Hematopoietic multipotent progenitor cell (in vitro differentiated cells): ENCODE measurements around the gene GFRAL. TPM values are rescaled to one million over a fixed set of nuclear protein-coding genes. Genes with fewer than 3 reads are reported as not detected.
A peak's percentile ranks its signal among the peaks of the same experiment; 100 is the strongest.

Source experiments
- DNase-seq, 3 donors: peaks; one replicate each; pipeline ENCODE4 v3.0.0-alpha.2; 2011 to 2015; ENCODE audit warnings: low read depth in 2 of 3, low spot score in 2 of 3
- total RNA-seq: library from RNA; depleted of rRNA; stranded (reverse); fragments of >200 nt; gene quantifications from one replicate; pipeline ENCODE4 v1.2.3, GENCODE V29; 2012

The GFRAL gene
- total RNA-seq, 1 donor, result not detected

DNA sequence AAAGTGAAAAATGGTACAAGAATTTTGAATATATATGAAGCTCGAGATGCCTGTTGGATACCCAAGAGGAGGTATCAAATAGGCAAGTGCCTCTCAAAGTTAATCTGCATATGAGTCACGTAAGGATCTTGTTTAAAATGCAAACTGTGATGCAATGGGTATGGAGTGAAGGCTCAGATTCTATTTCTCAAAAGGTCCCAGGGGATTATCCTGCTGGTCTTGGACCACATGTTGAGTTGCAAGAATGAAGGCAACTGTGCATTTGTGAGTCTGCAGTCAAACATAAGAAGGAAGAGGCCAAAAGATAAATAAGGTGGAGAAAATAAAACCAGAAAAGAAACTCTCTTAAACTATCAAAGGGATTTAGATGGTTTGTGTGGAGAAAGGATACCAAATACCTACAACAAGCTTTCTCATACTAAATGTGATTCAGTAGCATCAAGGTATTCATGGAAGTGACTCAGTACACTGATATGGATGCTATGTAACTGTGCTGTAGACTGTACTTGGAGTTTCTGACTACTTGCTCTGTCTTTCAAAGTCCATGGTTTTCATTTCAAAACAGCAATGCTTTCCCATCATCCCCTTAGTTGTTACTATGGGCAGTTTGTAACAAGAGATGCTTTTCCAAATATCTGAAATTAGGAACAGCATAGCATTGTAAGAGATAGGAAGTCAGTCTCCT is 106.3 kb downstream of the GFRAL start:
- DNase-seq, result no peak

DNA sequence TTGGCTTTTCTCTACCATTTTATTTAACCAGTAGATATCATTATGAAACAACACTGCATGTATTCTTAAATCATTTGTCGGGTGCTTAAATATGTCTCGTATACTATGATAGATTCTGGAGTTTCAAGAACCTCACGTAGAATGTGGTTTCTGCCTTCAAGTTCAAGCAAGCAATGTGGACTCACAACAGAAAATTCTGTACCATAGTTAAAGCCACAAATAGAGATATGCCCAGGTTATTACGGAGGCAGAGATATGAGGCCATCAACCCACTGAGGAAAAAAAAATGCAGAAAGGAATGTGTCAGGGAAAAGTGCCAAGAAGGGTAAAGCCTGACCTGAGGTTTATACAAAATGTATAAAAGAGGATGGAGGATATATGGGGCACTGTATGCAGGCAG is 109.9 kb downstream of the GFRAL start:
- DNase-seq, result no peak

DNA sequence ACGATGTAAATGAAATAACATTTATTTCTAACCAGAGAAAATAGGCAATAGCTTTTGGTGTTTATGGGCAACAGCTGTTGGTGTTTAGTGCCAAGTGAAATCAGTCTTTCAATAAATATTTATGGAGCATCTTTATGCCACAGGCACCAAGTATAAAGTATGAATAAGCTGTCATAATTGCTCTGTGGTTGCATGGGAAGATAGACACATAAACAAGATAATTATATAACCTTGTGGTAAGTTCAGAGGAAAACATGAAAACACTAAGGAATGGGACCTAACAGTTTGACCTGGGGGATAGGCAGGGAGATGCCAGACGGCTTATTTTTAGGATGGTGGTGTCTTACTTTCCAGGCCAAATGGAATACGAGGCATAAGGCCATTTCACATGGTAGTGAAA is 110.9 kb downstream of the GFRAL start:
- no peak for DNase-seq

DNA sequence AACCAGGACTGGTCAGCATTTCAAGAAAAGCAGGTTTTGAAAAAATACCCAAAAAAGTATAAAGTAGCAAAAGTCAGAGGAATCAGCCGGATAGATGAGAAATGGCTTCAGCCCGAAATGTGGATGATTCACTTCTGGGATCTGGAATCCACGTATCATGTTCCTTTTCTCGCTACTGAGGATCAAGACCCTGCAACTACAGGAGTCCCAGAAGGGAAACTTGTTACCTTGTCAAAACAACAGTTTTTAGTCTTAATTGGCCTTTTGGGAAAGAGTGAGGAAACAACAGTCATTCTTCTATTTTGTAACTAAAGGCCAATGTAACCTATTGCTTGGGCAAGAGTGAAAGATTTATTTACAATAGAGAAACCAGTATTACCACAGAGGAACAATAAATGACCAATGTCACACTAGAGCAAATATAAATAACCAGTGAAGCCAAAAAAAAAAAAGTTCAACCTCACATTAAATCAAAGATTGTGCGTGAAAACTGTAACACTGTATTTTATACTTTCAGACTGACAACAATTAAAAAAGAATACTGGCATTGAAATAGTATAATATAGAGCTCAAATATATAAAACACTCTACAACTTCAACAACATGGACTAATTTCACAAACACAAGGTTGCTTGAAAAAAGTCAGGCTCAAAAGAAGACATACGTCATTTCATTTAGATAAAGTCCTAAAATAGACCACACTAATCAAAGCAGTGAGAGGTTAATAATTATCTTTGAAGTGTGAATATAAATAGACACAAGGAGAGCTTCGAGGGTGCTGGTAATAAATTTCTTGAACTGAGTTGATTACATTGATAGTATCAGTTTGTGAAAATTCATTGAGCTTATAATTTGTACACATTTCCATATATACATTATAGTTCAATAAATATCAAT is 116.2 kb downstream of the GFRAL start:
- DNase-seq, result no peak

DNA sequence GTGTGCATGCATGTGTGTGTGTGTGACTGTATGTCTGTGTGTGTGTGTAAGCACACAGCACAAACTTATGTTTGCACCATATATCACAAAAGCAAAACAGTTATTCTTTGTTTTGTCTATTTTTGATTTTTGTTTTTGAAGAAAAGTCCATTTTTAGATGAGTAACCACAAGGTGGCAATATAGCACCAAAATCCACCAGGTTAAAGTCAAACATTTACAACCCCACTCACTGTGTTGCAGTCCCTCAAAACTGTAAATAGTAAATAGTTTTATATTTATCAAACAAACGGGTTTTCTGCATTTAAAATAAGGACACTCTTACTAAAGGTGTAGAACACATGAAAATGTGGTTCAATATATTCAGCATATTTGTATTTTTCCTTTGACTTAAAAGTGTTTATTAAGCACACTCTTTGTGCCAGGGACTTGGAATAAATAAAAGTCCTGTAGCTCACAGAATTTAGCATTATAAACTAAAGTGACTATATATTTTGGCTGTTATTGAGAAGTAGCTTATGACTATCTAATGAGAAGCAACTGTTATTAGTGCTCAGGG is 118.5 kb downstream of the GFRAL start:
- DNase-seq, result peak in 1 of 3 donors; percentile 1

DNA sequence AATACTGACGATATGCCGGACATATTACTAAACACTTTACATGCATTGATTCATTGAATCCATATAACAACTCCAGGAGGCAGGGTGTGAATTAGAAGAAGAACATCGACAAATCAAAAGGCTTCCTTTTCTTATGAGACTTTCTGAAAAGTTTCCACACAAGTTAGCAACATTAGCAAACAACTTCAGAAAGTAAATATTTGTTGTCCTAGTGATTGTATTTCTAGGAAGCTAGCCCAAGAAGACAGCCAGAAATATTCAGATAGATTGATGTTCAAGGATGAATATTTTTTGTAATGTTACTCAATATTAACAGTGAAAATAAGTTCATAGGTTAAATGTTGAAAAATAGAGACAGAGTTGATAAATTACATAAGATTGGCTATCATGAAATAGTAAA is 120.6 kb downstream of the GFRAL start:
- DNase-seq, result no peak

DNA sequence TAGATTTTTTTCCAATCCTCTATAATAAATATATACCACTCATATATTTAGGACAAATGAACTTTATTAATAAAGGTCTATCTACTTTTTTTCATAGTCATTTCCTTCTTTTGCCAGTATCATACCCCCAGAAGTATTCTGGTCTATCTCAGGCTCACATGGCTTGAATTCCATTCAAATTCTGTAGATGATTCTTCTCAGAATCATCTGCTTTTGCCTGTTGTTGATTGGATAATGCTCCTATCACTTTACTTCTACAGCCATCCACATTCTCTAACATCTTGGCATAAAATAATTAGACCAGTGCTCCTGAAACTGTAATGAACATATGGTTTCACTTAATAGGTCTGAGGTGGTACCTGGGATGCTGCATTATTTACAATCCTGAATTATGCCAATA is 121.2 kb downstream of the GFRAL start:
- no peak for DNase-seq

DNA sequence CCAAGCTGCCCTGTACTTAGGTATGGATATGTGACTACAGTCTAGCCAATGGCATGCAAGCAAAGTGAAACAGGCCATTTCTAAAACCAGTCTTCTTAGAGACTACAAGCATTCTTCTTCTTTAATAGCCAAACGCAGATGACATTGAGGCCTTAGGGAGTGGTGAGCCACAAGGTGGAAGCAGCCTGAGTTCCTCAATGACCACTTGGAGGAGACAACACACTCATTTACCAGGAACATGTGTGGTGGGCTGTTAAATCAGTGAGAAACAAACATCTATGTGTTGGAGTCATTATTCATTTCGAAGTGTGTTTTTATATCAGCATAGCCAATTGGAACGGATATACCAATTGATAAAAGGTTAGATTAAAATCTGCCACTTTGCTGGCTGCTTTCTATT is 122.0 kb downstream of the GFRAL start:
- no peak for DNase-seq

DNA sequence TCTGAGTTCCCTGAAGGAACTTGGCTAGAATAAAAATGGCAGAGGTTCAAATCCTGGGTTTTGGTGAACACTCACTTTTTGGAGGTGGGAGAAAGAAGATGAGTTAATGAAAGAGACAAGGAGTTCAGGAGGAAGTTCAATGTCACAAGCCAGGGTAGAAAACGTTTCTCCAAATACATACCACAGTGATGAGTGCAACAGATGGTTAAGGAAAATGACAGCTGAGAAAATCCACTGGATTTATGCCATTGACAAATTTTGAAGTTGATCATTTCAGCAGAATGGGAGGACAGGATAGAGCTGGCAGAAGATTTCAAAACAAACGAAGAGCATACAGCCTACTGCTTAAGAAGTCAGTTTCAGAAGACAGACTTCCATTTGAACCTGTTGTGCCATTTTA is 122.7 kb downstream of the GFRAL start:
- DNase-seq, result no peak

Other genes starting within 250 kb of the GFRAL start
- not detected for gene HCRTR2, start 153.0 kb upstream of the GFRAL start, total RNA-seq